Astrocyte (in vitro differentiated cells and primary cell): ENCODE data around the gene MTURN.

ENCODE experiments used
- EZH2 ChIP-seq: IDR thresholded peaks from 2 replicates; pipeline ENCODE4 v1.6.1; 2012; ENCODE audit warnings: mild to moderate bottlenecking, low read length, inconsistent platforms; ENCODE audit not compliant: insufficient read depth
- TF ChIP-seq, protein P1 (sequence below): IDR thresholded peaks from 2 replicates; pipeline ENCODE4 v1.5.1; 2011; ENCODE audit warnings: low read depth, mild to moderate bottlenecking, inconsistent platforms, low read length, moderate library complexity; ENCODE audit not compliant: insufficient read depth

DNA sequence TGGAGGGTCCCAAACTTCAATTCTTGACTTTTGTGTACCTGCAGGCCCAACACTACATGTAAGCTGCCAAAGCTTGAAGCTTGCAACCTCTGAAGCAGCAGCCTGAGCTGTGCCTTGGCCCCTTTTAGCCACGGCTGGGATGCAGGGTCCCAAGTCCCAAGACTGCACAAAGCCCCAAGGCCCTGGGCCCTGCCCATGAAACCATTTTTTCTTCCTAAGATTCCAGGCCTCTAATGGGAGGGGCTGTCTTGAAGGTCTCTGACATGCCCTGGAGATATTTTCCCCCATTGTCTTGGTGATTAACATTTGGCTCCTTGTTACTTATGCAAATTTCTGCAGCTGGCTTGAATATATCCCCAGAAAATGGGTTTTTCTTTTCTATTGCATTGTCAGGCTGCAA is 52.7 kb downstream of the MTURN start:
- TF ChIP-seq, protein P1, sequence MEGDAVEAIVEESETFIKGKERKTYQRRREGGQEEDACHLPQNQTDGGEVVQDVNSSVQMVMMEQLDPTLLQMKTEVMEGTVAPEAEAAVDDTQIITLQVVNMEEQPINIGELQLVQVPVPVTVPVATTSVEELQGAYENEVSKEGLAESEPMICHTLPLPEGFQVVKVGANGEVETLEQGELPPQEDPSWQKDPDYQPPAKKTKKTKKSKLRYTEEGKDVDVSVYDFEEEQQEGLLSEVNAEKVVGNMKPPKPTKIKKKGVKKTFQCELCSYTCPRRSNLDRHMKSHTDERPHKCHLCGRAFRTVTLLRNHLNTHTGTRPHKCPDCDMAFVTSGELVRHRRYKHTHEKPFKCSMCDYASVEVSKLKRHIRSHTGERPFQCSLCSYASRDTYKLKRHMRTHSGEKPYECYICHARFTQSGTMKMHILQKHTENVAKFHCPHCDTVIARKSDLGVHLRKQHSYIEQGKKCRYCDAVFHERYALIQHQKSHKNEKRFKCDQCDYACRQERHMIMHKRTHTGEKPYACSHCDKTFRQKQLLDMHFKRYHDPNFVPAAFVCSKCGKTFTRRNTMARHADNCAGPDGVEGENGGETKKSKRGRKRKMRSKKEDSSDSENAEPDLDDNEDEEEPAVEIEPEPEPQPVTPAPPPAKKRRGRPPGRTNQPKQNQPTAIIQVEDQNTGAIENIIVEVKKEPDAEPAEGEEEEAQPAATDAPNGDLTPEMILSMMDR: no peak
- TF ChIP-seq EZH2: no peak
